ENCODE data around the gene BPIFA2.

GRCh38 chr20:33147299-33147698 is 20.7 kb upstream of the BPIFA2 start:
- no peak for TF ChIP-seq POLR2A (IDR thresholded peaks at IDR 0.05; ENCODE audit: low read length)
- no peak for TF ChIP-seq GATA1 (IDR thresholded peaks at IDR 0.05; ENCODE audit: low read depth, low read length)

All from erythroblast (primary cell).